GM21723 (cell line): ENCODE data around the gene FLOT1.

Experiments
- ATAC-seq: cut with Tn5 transposase; IDR thresholded peaks from one replicate; pipeline ENCODE4 v1.9.1; 2021; ENCODE audit warnings: mild to moderate bottlenecking, moderate library complexity; ENCODE audit not compliant: unreplicated experiment

FLOT1 gene

DNA sequence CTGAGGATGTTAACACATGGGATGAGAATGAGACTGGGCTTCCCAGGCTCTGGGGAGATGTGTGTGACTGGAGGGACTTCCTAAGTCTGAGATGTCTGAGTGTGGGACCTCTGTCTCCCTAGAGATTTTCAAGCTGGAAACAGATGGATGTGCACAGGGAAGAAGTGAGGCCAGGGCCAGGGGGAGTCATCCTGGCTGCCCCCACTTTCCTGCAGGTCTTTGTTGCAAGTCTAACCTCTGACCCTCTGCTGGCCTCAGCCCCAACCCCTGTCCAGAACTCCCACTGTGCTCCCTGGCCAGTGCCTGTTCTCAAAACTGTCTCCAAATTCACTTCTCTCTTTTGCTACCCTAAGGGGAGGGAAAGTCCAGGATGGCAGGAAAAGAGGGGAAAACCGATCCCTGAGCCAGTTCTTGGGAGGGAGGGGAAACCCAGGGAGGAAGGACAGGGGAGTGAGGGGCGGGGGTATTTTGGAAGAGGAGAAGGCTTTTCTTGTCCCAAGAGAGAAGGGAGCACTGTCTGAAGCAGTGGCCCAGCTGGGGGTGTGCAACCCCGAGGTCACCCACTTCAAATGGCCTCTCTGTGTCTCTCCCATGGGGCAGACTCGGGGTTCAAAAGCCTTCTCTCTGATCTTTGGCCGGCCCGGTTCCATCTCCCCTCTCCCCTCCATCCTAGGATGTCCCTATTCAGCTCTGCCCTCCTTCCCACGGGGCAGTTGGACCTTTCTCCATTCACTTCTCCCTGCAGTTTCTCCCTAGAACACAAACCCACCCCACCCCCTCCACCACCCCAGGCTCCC lies 59.1 kb downstream of the FLOT1 start:
- ATAC-seq, result no peak

- peak; percentile 42 for ATAC-seq
Measured at GRCh38 chr6:30682143-30683117, 60.1 kb downstream of the FLOT1 start.

GRCh38 chr6:30681766-30682142 lies 60.7 kb downstream of the FLOT1 start:
- ATAC-seq, result no peak

DNA sequence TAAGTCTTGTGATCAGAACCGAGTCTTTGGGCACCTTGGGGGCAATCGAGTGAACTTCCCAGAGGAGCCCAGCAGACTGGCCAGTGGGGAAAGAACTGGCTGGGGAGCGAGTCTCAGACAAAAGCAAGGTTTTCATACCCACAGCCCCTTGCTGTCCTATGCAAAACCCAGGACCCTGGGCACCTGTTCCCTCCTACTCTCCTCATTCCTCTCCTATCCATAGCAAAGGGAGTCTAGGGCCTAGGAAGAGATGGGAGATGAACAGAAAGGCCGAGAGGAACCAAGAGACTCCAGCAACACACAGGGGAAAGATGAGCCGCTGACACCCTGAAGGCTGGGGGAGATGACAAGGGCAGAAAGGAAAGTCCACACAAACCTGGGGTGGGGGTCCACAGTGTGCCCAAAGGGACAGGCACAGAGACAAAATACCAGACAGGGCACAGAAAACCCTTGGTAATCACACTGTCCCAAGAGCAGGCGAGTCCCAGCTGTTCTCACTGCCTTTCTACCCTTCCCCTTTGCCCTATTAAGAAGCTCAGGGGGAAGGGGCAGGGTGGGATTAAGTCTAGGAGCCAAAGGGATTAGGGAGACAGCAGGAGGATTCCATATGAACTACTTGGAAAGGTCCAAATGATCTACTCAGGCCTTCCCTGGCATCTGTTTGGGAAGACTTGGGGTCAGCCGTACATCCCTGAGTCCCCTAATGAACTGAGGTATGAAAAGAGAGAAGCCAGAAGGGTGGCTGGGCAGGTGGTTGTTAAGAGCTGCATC lies 62.5 kb downstream of the FLOT1 start:
- no peak for ATAC-seq

- peak; percentile 43 for ATAC-seq
Measured at GRCh38 chr6:30678964-30679726, 63.3 kb downstream of the FLOT1 start.
